DMS153 treated with DMSO at 0.1 percent for 48 hours (cell line): ENCODE data around the gene LMNTD2.

Experiments
- DNase-seq: peaks from one replicate; lab custom pipeline; 2025; ENCODE audit not compliant: unreplicated experiment; lab: John Stamatoyannopoulos, UW

Gene LMNTD2

GRCh38 chr11:554428-555226, 5.9 kb downstream of the LMNTD2 start:
- DNase-seq, result peak; percentile 50

GRCh38 chr11:553988-554340, 6.6 kb downstream of the LMNTD2 start:
- no peak for DNase-seq

GRCh38 chr11:553083-553987, 7.2 kb downstream of the LMNTD2 start:
- no peak for DNase-seq

- DNase-seq, result no peak
Measured at GRCh38 chr11:551596-551995, 8.9 kb downstream of the LMNTD2 start.

GRCh38 chr11:551131-551530, 9.4 kb downstream of the LMNTD2 start:
- DNase-seq, result no peak

- no peak for DNase-seq
Measured at GRCh38 chr11:550746-551085, 9.8 kb downstream of the LMNTD2 start.

- no peak for DNase-seq
Measured at GRCh38 chr11:550021-550745, 10.4 kb downstream of the LMNTD2 start.

- DNase-seq, result no peak
Measured at GRCh38 chr11:548700-549603, 11.6 kb downstream of the LMNTD2 start.

GRCh38 chr11:545171-545570, 15.4 kb downstream of the LMNTD2 start:
- DNase-seq, result no peak

GRCh38 chr11:544817-545166, 15.7 kb downstream of the LMNTD2 start:
- DNase-seq, result no peak

GRCh38 chr11:541433-541885, 19.1 kb downstream of the LMNTD2 start:
- DNase-seq, result no peak

GRCh38 chr11:540583-541432, 19.7 kb downstream of the LMNTD2 start:
- no peak for DNase-seq

GRCh38 chr11:539971-540481, 20.5 kb downstream of the LMNTD2 start:
- DNase-seq, result no peak

GRCh38 chr11:538431-539051, 22.0 kb downstream of the LMNTD2 start:
- no peak for DNase-seq

- no peak for DNase-seq
Measured at GRCh38 chr11:537622-538430, 22.7 kb downstream of the LMNTD2 start.

- peak; percentile 69 for DNase-seq
Measured at GRCh38 chr11:536841-537621, 23.5 kb downstream of the LMNTD2 start, which contains the start of gene LRRC56. Gene LRRC56 (plus strand): TSS chr11:537527. CDS start chr11:540685, 3,158 bp downstream.
